Measurements from ENCODE around the gene LSM12. TPM values are rescaled to one million over a fixed set of nuclear protein-coding genes. Genes with fewer than 3 reads are reported as not detected.

The LSM12 gene
- total and polyA plus RNA-seq, 2 of the 8 experiments (the other 6 are each of a cell fraction or from before 2014, with no cell fraction given): 69.8 to 142 TPM

- TF ChIP-seq CBX8 (IDR thresholded peaks at IDR 0.05; ENCODE audit: borderline replicate concordance, low read depth, low read length) (no peak), TAF7 (optimal IDR thresholded peaks at IDR 0.05; ENCODE audit: borderline replicate concordance, low read depth, low read length) (peak; percentile 70), EZH2 (IDR thresholded peaks at IDR 0.05; ENCODE audit: low read depth, low read length, severe bottlenecking) (no peak), USF2 (IDR thresholded peaks at IDR 0.05; ENCODE audit: low read length) (0 out of 2 replicates have a peak, but pooled peaks have one; percentile 20), CTCF (IDR thresholded peaks at IDR 0.05; ENCODE audit: control extremely low read depth in 1 of 3, insufficient read depth in 1 of 3, low read depth in 1 of 3, low read length in 3 of 3) (no peak), RFX5 (IDR thresholded peaks at IDR 0.05; ENCODE audit: borderline replicate concordance, low read depth, low read length) (no peak), CREB1 (IDR thresholded peaks at IDR 0.05) (peak; percentile 94), BCL11A (IDR thresholded peaks at IDR 0.05; ENCODE audit: low read depth in 2 of 2, low read length in 2 of 2) (no peak), SIN3A (conservative IDR thresholded peaks at IDR 0.05 in 1 of 2, IDR thresholded peaks at IDR 0.05 in 1 of 2; ENCODE audit: low read depth in 1 of 2, low read length in 2 of 2) (peak; percentile 78 to 95; a peak in 1 of 4 replicates), SAP30 (IDR thresholded peaks at IDR 0.05; ENCODE audit: insufficient read depth, insufficient replicate concordance, low read length) (peak; percentile 37), JUND (IDR thresholded peaks at IDR 0.05; ENCODE audit: low read length) (no peak), ATF2 (IDR thresholded peaks at IDR 0.05; ENCODE audit: low read length) (0 out of 2 replicates have a peak, but pooled peaks have one; percentile 25), POLR2AphosphoS5 (IDR thresholded peaks at IDR 0.05; ENCODE audit: low read depth, low read length) (peak; percentile 96), PHF8 (conservative IDR thresholded peaks at IDR 0.05; ENCODE audit: low read depth, low read length) (peak; percentile 76), SRF (IDR thresholded peaks at IDR 0.05; ENCODE audit: low read depth, low read length) (peak; percentile 44; the same call in 1 of the 2 replicates), SIRT6 (IDR thresholded peaks at IDR 0.05; ENCODE audit: low read length) (no peak)
Observed at GRCh38 chr17:44014437-44015172, 51.9 kb downstream of the LSM12 start, which contains the start of gene TMEM101 (continued).

All from H1 (cell line).